GM13976 (cell line): ENCODE data around the gene VCAN.

ENCODE experiments used
- DNase-seq: peaks from one replicate; pipeline ENCODE4 v3.0.0; 2012; ENCODE audit warnings: low spot score
- in situ Hi-C: fragments of 300-500 bp; cut with MboI; formaldehyde crosslinking; loops from one replicate; pipeline ENCODE4 v1.12.0; 2022; ENCODE audit warnings: low sequenced_read_pairs, mixed read lengths, inconsistent platforms; ENCODE audit not compliant: unreplicated experiment
- TF ChIP-seq, protein P1 (sequence below): IDR thresholded peaks from 2 replicates; pipeline ENCODE4 v1.5.1; 2012; ENCODE audit warnings: borderline replicate concordance, mild to moderate bottlenecking; ENCODE audit not compliant: insufficient read depth; ENCODE audit errors: extremely low read depth, missing control alignments, control extremely low read depth

VCAN gene

DNA sequence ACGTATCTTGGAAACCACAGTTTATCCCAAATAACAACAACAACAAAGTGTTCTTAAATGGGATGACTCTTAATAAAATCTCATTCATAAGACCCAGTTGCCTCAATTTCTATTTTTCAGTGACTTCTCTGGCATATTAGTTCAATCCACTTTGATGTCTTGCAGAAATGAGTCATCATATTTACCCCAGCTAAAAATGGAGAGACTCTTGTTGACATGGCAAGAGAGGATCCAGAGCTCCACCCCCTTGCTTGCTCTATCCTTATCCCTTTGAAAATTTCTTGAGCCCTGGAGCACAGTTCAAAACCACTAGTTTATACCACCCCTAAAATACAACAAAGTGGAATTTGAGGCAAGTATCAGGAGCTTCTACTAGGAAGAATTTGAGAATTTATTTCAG, 20.8 kb downstream of the VCAN start:
- no peak for DNase-seq
- in situ Hi-C loops = no loop called here
- TF ChIP-seq, protein P1, sequence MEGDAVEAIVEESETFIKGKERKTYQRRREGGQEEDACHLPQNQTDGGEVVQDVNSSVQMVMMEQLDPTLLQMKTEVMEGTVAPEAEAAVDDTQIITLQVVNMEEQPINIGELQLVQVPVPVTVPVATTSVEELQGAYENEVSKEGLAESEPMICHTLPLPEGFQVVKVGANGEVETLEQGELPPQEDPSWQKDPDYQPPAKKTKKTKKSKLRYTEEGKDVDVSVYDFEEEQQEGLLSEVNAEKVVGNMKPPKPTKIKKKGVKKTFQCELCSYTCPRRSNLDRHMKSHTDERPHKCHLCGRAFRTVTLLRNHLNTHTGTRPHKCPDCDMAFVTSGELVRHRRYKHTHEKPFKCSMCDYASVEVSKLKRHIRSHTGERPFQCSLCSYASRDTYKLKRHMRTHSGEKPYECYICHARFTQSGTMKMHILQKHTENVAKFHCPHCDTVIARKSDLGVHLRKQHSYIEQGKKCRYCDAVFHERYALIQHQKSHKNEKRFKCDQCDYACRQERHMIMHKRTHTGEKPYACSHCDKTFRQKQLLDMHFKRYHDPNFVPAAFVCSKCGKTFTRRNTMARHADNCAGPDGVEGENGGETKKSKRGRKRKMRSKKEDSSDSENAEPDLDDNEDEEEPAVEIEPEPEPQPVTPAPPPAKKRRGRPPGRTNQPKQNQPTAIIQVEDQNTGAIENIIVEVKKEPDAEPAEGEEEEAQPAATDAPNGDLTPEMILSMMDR = no peak

DNA sequence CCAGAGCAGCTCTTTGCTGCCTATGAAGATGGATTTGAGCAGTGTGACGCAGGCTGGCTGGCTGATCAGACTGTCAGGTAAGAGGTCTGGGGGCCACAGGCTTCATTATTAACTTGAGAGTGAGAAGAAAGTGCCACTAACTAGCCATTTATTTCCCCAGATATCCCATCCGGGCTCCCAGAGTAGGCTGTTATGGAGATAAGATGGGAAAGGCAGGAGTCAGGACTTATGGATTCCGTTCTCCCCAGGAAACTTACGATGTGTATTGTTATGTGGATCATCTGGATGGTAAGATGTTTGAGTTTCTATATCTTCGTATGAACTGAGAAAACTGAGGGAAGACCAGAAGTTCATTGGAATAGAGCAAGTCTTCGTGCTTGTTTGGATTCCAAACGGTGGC, 22.1 kb downstream of the VCAN start:
- TF ChIP-seq, protein P1 = no peak
- no peak for DNase-seq
- in situ Hi-C loops = no loop called here

DNA sequence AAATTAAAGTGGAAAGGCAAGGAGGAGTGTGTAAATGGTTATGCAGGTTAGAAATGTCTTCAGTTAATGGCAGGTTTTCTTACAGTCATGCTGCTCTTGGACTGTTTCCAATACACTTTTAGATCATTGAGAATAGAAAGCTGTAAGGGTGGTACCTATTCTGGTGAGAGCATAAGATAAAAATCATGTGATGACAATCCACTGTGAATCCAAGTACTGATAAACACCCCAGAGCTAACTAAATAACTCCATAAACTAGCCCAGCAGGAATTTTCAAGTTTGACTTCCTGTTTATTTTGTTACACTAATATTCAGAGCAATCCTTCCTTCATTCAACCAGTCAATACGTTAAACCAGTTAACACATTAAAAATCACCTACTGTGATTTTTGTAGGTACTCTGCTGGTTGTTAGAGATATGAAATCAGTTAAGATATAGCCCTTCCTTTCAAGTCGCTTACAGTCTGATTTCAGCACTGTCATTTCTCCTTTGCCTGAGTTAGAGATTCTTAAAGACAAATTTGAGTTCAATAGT, 22.6 kb downstream of the VCAN start:
- TF ChIP-seq, protein P1 = no peak
- no peak for DNase-seq
- in situ Hi-C loops = no loop called here

DNA sequence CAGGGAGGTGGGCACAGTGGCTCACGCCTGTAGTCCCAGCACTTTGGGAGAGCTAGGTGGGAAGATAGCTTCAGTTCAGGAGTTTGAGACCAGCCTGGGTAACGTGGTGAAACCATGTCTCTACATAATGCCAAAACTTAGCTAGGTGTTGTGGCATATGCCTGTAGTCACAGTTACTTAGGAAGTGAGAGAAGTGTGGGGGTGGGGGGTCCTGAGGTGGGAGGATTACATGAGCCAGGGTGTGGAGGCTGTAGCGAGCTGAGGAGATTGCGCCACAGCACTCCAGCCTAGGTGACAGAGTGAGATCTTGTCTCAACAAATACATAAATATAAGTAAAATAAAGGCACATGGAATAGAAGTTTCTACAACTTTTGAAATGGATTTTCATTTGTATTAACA, 23.1 kb downstream of the VCAN start:
- TF ChIP-seq, protein P1 = no peak
- in situ Hi-C loops = no loop called here
- no peak for DNase-seq

DNA sequence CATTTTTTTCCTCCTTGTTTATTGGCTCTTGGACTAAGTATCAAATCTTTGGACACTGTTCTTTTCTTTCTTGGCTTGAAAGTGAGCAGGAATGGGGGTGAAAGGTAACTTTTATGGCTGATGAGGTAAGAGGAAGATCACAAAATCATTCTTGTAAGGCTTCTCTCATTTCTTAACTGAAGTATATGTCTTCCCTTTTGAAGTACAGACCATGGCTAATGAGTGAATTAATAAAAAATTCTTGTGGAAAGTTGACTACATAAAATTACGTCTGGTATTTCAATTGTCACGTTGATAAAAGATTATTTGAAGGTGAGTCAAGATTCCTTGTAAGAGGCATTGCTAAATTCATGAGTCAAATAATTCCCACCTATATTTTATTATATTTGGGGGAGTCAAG, 25.1 kb downstream of the VCAN start:
- no peak for DNase-seq
- TF ChIP-seq, protein P1 = no peak
- in situ Hi-C loops = no loop called here

DNA sequence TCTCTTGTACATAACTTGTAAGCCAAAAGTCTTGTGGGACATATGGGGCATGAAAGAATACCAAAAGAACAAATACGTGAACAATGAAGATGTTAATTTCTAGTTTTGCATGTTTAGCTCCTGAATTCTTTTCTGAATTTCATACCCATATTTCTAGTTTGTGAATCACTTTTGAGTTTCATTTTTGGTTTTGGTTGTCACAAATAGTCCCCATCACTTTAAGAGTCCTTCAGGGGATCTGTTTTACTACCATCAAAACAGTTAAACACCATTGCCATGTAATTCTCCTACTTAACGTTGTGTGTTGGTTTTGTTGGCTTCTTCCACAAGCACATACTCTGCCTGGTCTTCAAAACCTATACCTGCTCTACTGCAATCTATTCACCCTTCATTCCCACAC, 27.0 kb downstream of the VCAN start:
- in situ Hi-C loops = no loop called here
- DNase-seq = no peak
- TF ChIP-seq, protein P1 = no peak

DNA sequence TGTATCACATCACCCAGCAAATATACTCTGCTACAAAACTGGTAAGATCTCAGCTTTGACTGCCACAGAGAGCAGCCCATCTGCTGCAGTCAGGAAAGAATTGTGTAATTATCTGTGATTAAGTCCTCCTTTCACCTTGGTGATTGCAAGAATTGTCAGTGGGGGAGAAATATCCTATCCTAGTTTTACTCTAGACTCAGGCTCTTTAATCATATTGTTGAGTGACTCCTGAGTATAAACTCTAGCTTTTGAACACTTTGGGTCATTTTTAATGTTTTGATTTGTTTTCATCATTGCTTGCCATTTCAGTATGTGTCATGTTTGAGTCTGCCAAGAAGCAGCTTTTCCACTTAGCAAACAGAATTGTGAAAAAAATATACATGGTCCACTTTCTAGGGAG, 32.1 kb downstream of the VCAN start:
- in situ Hi-C loops = no loop called here
- DNase-seq = no peak
- TF ChIP-seq, protein P1 = no peak
